Measurements from ENCODE around the gene RNF150.
"Not testable (repeated sequence)": the region's sequence is repeated elsewhere in the genome, so short reads cannot be mapped to it uniquely, and the experiment has no call there.

The RNF150 gene

GRCh38 chr4:141133146-141133998, at the start of gene RNF150:
Gene RNF150, minus strand, starts transcription at chr4:141133469.
- peak; percentile 74 to 82 for DNase-seq

- no peak for DNase-seq
These were observed 47.9 kb upstream of the RNF150 start for GRCh38 chr4:141180991-141181761.

- no peak for DNase-seq
These were observed 46.5 kb upstream of the RNF150 start for GRCh38 chr4:141179474-141180373.

- DNase-seq = no peak
These were observed 43.9 kb upstream of the RNF150 start for GRCh38 chr4:141177171-141177570.

DNA sequence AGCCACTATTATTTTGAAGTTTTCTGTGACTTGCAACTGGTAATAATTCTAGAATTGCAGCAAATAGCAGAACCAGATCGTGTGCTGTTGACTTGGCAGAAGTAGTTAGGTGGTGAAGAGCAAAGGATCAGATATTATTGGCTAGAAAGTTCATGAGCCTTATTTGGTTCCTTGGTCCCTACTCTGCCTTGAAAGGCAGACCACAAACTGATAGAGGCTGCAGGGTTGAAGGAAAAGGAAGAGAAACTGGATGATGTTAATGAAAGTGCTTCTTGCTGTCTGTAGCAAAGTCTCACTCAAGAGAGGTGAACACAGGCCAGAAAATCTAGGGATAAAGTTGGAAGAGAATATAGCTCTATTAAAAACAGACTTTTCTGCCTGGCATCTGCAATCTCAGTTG, 41.2 kb upstream of the RNF150 start:
- no peak for DNase-seq

DNA sequence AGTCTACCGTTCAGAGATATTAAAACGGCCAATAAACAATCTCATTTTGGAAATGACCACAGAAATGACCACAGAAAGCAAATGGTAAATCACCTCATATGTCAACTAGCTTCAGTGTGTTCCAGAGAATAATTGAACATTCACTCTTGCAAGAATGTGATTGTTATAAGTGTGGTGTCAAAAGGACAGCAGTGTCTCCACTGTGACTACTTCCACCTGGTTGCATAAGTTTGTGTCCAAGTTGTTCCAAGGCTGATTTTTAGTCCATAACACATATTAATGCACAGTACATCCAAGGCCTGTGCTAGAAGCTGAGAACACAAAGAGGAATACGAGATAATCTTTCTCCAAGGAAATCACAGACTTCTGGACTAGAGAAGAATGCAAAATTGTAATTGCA, 37.4 kb upstream of the RNF150 start:
- DNase-seq = no peak

DNA sequence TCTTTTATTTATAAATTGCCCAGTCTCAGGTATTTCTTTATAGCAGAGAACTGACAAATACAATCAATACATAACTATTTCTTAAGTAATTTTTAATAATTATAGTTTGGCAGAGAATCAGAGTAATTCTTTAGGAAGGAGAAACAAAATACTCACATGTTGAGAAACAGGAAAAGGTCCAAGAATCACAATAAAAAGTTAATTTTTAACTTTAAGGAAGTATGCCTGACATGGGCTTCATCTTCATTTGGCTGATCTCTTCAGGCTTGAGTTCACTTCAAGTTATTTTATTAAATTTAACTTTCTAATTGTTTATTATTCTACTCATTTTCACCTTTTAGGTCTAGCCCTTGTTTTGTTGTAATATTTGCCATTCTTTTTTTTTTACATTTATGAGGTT, 36.1 kb upstream of the RNF150 start:
- DNase-seq = no peak

GRCh38 chr4:141165001-141165400, 31.7 kb upstream of the RNF150 start:
- DNase-seq = not testable (repeated sequence)

- no peak for DNase-seq
These were observed 25.8 kb upstream of the RNF150 start for GRCh38 chr4:141159027-141159426.

- peak in 1 of 2 experiments; percentile 13 for DNase-seq
These were observed 24.9 kb upstream of the RNF150 start for GRCh38 chr4:141158219-141158618.

- no peak for DNase-seq
These were observed 22.3 kb upstream of the RNF150 start for GRCh38 chr4:141155586-141155985.

GRCh38 chr4:141154725-141155124, 21.5 kb upstream of the RNF150 start:
- no peak for DNase-seq

DNA sequence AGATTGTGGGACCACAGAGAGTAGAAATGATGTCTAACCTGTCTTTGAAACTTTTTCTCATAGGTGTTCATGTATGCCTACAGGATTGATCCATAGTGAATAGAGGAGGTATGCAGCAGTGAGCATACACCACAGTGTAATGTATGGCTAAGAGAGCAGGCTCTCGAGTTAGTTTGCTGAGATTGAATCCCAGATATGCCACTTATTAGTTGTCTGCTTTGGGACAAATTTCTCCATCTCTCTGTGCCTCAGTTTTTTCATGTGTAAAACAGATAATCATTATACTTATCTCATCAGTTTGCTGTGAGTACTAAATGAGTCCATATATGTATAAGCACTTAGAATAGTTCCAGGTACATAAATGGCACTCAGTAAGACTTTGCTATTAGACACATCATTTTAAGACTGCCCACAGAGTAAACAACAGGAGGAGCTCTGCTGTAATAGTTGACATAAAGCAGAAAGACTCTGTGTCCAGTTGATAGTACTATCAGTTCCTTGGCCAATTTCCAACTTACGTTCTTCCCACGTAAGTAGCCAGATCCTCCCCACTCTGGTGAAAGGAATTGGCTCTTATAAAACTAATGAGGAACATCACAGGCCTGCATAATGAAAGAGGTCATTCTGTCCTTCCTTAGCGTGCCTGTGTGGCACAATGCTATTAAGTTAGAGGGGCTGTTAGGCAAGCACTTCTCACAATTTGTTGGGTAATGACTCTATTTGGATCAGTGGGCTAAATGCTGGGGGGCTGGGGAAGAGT, 20.7 kb upstream of the RNF150 start:
- no peak for DNase-seq

- no peak for DNase-seq
These were observed 10.9 kb upstream of the RNF150 start for GRCh38 chr4:141144207-141144606.

DNA sequence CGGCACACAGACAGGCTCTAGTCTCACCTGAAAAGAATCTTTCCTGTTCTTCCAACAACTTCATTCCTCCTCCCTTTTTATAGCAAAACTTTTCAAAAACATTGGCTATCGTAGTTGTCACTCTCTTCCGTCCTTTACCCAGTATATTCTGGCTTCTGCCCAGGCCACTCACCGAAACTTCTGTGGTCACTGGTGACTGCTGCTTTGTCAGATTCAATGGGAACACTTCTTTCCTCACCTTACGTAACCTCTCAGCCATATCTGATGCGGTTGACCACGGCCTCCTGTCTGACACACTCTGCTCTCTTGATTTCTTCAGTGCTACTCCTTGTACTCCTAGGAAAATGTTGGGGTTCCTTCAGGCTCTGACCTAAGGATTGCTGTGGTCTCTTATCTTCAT, 9.2 kb upstream of the RNF150 start:
- DNase-seq = no peak

- DNase-seq = no peak
These were observed 7.3 kb upstream of the RNF150 start for GRCh38 chr4:141140391-141141200.

- DNase-seq = peak in 1 of 2 experiments; percentile 20
These were observed 1.0 kb upstream of the RNF150 start for GRCh38 chr4:141133999-141134995.

DNA sequence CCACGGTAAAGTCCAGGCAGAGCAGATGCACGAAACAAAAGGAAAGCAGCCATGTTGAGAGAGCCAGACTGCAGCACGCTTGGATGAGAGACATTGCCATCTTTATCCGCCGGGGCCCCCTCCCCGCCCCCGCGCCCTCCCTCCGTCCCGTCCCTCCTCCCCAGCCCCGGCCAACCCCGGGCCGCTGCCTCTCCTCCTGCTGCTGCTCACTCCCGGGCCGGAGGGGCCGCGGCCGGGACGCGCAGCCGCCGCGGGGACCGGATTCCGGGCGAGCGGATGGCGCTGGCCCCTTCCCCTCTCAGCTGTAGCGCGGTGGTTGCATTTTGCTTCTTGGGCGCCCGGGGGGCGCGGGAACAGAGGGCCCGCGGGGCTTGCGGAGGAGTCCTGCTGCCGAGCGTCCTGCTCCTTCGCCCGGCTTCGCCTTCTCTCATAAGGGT, 542 bp downstream of the RNF150 start:
- DNase-seq = peak in 1 of 2 experiments; percentile 11

DNA sequence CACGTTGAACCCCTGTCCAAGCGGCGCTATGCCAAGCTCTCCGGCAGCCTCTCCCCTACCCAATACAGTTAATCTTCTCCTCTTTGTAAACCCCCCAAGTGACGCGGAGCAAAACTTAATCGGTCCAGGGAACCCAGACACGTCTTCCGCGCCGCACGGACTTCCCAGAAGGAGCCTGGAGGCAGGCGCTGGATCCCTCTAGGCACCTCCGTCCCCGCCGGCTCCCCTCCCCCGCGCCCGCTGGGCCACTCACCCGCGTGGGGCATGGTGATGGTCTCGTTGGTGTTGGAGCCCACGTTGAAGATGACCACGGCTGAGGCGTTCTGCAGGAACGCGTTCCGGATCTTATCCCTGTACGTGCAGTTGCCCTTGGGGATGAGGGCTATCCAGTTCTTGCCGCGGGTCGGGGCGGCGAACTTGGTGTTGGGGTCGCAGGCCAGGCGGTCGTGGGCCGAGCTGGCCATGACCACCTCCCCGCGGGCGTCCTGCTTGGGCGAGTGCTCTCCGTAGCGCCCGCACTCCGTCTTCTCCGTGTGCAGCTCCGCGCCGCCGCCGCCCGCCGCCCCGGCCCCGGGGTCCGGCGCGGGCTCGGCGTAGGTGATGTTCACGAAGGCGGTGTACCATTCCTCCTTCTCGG, 1.1 kb downstream of the RNF150 start:
- peak in 1 of 2 experiments; percentile 32 for DNase-seq
